ENCODE measurements around the gene FRMD7.

The FRMD7 gene

DNA sequence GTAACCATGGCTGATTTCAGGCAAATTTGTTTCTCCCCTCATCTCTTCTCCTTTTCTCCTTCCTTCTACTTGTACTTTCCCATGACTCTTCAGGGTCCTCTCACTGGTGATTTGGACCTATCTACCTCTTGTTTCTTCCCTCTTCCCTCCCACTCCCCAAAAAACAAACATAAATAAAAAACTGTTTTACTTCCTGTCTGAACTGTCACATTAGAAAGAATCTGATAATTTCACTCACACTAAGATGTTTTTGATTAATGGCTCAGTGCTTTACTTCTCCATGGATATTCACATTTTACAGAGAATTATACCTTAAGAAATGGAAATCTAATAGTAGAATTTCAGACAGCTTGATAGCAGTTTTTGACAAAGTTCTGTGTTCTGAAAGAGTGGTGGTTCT, 97.6 kb downstream of the FRMD7 start:
- Mint-ChIP-seq H3K27ac (no peak overlapping the region), H3K36me3 (peaks cover 28% of the 10 kb centered on the region), H3K4me1 (peaks cover 56% of the 10 kb centered on the region), H3K4me3 (no peak overlapping the region), H3K9me3 (no peaks in the 10 kb centered on the region)
- no peak for ATAC-seq
- no peak for DNase-seq (ENCODE audit: low spot score in 2 of 2)

All from stimulated activated effector memory CD8-positive, alpha-beta T cell treated with anti-CD3 and anti-CD28 coated beads, Interleukin-12 subunit alpha, Interleukin-12 subunit beta, amount 100 ng/mL, for 72 hours (primary cell).